ENCODE results near the gene CRIP1. TPM values are rescaled to one million over a fixed set of nuclear protein-coding genes. Genes with fewer than 3 reads are reported as not detected.
A peak's percentile ranks its signal among the peaks of the same experiment; 100 is the strongest.

CRIP1 gene
- total and polyA plus RNA-seq, 2 experiments from 2014 or later: 0.80 to 8.4 TPM

DNA sequence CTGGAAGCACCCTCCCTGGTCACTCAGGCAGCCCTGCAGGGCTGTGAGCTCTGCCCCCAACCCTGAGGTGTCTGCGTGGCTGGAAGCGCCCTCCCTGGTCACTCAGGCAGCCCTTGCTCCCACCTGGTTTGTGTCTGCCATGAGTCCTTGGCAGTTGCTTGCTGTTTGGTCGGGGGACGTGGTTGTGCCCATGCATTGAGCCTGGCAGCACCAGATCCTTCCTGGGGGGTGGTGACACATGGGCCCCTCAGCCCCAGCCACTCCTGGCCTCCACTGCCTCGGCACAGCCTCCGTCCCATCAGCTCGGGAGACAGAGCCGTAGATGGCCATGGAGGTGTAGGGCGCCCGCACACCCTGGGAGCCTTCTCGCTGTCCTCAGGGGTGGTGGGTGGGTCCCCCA, 47.5 kb upstream of the CRIP1 start:
- Mint-ChIP-seq H3K9me3 (no peaks in the 10 kb centered on the region), H3K27ac (no peak overlapping the region), H3K27me3 (ENCODE audit: insufficient read depth, low read depth, poor library complexity) (peaks cover 3% of the 10 kb centered on the region), H3K4me1 (peaks cover 9% of the 10 kb centered on the region; the same call in 2 of the 3 replicates), H3K4me3 (no peak overlapping the region), H3K36me3 (ENCODE audit: low read depth) (peaks cover 23% of the 10 kb centered on the region)
- peaks cover 34% of the 10 kb centered on the region for H4K20me1 ChIP-seq (replicated peaks; ENCODE audit: insufficient read depth)
- H3F3A ChIP-seq (replicated peaks; ENCODE audit: low read depth): no peaks in the 10 kb centered on the region
- H3K4me1 ChIP-seq (ENCODE audit: insufficient read depth): no peaks in the 10 kb centered on the region
- H3K4me3 ChIP-seq: no peak overlapping the region
- H2AFZ ChIP-seq: no peak overlapping the region
- ATAC-seq (no peak), DNase-seq (ENCODE audit: low spot score) (no peak)
- no peaks in the 10 kb centered on the region for H3K9me2 ChIP-seq (ENCODE audit: insufficient read depth)
- TF ChIP-seq JUNB (IDR thresholded peaks at IDR 0.05; ENCODE audit: unreplicated experiment) (no peak), STAT1 (IDR thresholded peaks at IDR 0.05; ENCODE audit: unreplicated experiment) (no peak), ZNF114 (CRISPR knock-in tag; IDR thresholded peaks at IDR 0.05) (no peak), EZH2 (IDR thresholded peaks at IDR 0.05; ENCODE audit: low read depth, unreplicated experiment) (no peak), NANOG (IDR thresholded peaks at IDR 0.05; ENCODE audit: borderline replicate concordance) (no peak)
- H3K27me3 ChIP-seq (ENCODE audit: insufficient read depth): no peaks in the 10 kb centered on the region
- no peak overlapping the region for H3K27ac ChIP-seq (ENCODE audit: low read depth)
- H3K4me2 ChIP-seq: no peak overlapping the region
- H3K36me3 ChIP-seq (ENCODE audit: insufficient read depth): no peaks in the 10 kb centered on the region
- H3K79me2 ChIP-seq (replicated peaks; ENCODE audit: insufficient read depth): peaks cover 47% of the 10 kb centered on the region

DNA sequence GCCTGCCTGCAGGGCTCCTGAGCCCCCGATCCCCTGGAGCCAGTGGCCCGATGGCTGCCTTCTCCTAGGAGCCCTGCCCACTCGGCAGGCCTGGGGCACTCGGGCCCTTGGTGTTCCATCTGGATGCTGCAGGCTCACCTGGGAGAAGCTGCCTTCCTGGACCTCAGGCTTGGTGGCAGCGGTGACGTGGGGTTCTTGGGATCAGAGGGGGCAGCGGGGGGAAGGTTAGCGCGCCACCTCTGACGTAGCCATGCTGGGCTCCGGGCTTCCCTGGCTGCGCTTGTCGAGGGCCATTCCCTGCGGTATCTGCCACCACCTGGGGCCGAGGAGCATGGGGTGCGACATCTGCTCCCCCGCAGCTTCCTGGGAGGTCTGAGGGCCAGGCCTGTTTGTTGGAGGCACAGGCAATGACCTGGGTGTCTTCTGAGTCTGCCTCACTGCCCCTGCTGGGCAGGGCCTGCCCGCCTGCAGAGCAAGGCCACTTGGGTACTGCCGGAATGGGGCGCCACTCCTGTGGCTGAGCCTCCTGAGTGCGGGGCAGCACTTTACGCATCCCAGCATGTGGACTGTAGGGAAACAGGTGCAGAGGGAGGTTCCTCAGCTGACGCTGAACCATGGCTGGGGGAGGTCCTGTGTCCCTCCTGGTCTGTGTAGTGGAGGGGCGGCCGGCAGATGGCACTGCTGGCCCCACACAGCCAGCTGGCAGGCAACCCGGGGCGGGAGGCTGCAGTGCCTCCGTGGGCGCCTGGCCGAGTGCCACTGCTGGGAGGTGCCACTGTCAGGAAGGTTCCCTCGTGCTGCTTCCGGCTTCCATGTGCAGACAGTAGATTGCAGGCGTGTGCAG, 46.8 kb upstream of the CRIP1 start:
- H3K4me1 Mint-ChIP-seq: peaks cover 6% of the 10 kb centered on the region; the same call in 2 of the 3 replicates
- ATAC-seq (peak; percentile 24), DNase-seq (ENCODE audit: low spot score) (no peak)
- Histone ChIP-seq H3K36me3 (ENCODE audit: insufficient read depth) (no peaks in the 10 kb centered on the region), H3K4me1 (ENCODE audit: insufficient read depth) (no peaks in the 10 kb centered on the region), H3K9me2 (ENCODE audit: insufficient read depth) (no peaks in the 10 kb centered on the region), H3F3A (replicated peaks; ENCODE audit: low read depth) (no peaks in the 10 kb centered on the region), H3K27me3 (ENCODE audit: insufficient read depth) (no peaks in the 10 kb centered on the region), H2AFZ (no peak overlapping the region), H3K4me2 (no peak overlapping the region), H4K20me1 (replicated peaks; ENCODE audit: insufficient read depth) (peaks cover 32% of the 10 kb centered on the region), H3K79me2 (replicated peaks; ENCODE audit: insufficient read depth) (peaks cover 39% of the 10 kb centered on the region), H3K4me3 (no peak overlapping the region), H3K27ac (ENCODE audit: low read depth) (no peak overlapping the region)
- peaks cover 4% of the 10 kb centered on the region for H3K27me3 Mint-ChIP-seq (ENCODE audit: insufficient read depth, low read depth, poor library complexity)
- no peak overlapping the region for H3K4me3 Mint-ChIP-seq
- peaks cover 20% of the 10 kb centered on the region for H3K36me3 Mint-ChIP-seq (ENCODE audit: low read depth)
- no peaks in the 10 kb centered on the region for H3K9me3 Mint-ChIP-seq
- H3K27ac Mint-ChIP-seq: no peak overlapping the region
- TF ChIP-seq, protein P1, sequence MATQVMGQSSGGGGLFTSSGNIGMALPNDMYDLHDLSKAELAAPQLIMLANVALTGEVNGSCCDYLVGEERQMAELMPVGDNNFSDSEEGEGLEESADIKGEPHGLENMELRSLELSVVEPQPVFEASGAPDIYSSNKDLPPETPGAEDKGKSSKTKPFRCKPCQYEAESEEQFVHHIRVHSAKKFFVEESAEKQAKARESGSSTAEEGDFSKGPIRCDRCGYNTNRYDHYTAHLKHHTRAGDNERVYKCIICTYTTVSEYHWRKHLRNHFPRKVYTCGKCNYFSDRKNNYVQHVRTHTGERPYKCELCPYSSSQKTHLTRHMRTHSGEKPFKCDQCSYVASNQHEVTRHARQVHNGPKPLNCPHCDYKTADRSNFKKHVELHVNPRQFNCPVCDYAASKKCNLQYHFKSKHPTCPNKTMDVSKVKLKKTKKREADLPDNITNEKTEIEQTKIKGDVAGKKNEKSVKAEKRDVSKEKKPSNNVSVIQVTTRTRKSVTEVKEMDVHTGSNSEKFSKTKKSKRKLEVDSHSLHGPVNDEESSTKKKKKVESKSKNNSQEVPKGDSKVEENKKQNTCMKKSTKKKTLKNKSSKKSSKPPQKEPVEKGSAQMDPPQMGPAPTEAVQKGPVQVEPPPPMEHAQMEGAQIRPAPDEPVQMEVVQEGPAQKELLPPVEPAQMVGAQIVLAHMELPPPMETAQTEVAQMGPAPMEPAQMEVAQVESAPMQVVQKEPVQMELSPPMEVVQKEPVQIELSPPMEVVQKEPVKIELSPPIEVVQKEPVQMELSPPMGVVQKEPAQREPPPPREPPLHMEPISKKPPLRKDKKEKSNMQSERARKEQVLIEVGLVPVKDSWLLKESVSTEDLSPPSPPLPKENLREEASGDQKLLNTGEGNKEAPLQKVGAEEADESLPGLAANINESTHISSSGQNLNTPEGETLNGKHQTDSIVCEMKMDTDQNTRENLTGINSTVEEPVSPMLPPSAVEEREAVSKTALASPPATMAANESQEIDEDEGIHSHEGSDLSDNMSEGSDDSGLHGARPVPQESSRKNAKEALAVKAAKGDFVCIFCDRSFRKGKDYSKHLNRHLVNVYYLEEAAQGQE (IDR thresholded peaks at IDR 0.05; ENCODE audit: unreplicated experiment): no peak
- TF ChIP-seq POLR2AphosphoS5 (IDR thresholded peaks at IDR 0.05; ENCODE audit: low read depth) (no peak; the same call in 1 of the 2 replicates), ZNF462 (CRISPR knock-in tag; IDR thresholded peaks at IDR 0.05) (no peak), ZNF331 (CRISPR knock-in tag; IDR thresholded peaks at IDR 0.05; ENCODE audit: low read depth) (no peak)
- TF ChIP-seq, protein P2, sequence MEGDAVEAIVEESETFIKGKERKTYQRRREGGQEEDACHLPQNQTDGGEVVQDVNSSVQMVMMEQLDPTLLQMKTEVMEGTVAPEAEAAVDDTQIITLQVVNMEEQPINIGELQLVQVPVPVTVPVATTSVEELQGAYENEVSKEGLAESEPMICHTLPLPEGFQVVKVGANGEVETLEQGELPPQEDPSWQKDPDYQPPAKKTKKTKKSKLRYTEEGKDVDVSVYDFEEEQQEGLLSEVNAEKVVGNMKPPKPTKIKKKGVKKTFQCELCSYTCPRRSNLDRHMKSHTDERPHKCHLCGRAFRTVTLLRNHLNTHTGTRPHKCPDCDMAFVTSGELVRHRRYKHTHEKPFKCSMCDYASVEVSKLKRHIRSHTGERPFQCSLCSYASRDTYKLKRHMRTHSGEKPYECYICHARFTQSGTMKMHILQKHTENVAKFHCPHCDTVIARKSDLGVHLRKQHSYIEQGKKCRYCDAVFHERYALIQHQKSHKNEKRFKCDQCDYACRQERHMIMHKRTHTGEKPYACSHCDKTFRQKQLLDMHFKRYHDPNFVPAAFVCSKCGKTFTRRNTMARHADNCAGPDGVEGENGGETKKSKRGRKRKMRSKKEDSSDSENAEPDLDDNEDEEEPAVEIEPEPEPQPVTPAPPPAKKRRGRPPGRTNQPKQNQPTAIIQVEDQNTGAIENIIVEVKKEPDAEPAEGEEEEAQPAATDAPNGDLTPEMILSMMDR (conservative IDR thresholded peaks at IDR 0.05; ENCODE audit: low read depth in 2 of 2): peak in 1 of 2 experiments; percentile 34; a peak in 2 of 4 replicates

Measured in GM23338 (cell line).